ENCODE results near the gene KRT73.

The KRT73 gene

GRCh38 chr12:52618216-52618615 lies at the start of gene KRT73:
KRT73 (minus strand) TSS chr12:52618559; CDS start chr12:52618524, 35 bp downstream.
- H3K4me3 ChIP-seq (ENCODE audit: low read depth, low read length) = no peak within 1 kb of the TSS

- H3K4me3 ChIP-seq (ENCODE audit: low read depth, low read length) = no peak overlapping the region
Measured at GRCh38 chr12:52667931-52668330, 49.6 kb upstream of the KRT73 start.

- H3K4me3 ChIP-seq (ENCODE audit: low read depth, low read length) = no peak overlapping the region
Measured at GRCh38 chr12:52667509-52667908, 49.1 kb upstream of the KRT73 start.

- no peak overlapping the region for H3K4me3 ChIP-seq (ENCODE audit: low read depth, low read length)
Measured at GRCh38 chr12:52666471-52666870, 48.1 kb upstream of the KRT73 start.

- no peak overlapping the region for H3K4me3 ChIP-seq (ENCODE audit: low read depth, low read length)
Measured at GRCh38 chr12:52663420-52663819, 45.1 kb upstream of the KRT73 start.

GRCh38 chr12:52662918-52663229 lies 44.5 kb upstream of the KRT73 start:
- no peak overlapping the region for H3K4me3 ChIP-seq (ENCODE audit: low read depth, low read length)

- no peak overlapping the region for H3K4me3 ChIP-seq (ENCODE audit: low read depth, low read length)
Measured at GRCh38 chr12:52662093-52662917, 43.9 kb upstream of the KRT73 start.

- H3K4me3 ChIP-seq (ENCODE audit: low read depth, low read length) = no peak overlapping the region
Measured at GRCh38 chr12:52661668-52662067, 43.3 kb upstream of the KRT73 start.

- H3K4me3 ChIP-seq (ENCODE audit: low read depth, low read length) = no peak overlapping the region
Measured at GRCh38 chr12:52660934-52661499, 42.7 kb upstream of the KRT73 start.

- H3K4me3 ChIP-seq (ENCODE audit: low read depth, low read length) = no peak overlapping the region
Measured at GRCh38 chr12:52659951-52660350, 41.6 kb upstream of the KRT73 start.

GRCh38 chr12:52659395-52659794 lies 41.0 kb upstream of the KRT73 start:
- H3K4me3 ChIP-seq (ENCODE audit: low read depth, low read length) = no peak overlapping the region

GRCh38 chr12:52658196-52658595 lies 39.8 kb upstream of the KRT73 start:
- H3K4me3 ChIP-seq (ENCODE audit: low read depth, low read length) = no peak overlapping the region

GRCh38 chr12:52657250-52657902 lies 39.0 kb upstream of the KRT73 start:
- no peak overlapping the region for H3K4me3 ChIP-seq (ENCODE audit: low read depth, low read length)

GRCh38 chr12:52656616-52657015 lies 38.3 kb upstream of the KRT73 start:
- no peak overlapping the region for H3K4me3 ChIP-seq (ENCODE audit: low read depth, low read length)

GRCh38 chr12:52655720-52656124 lies 37.4 kb upstream of the KRT73 start:
- no peak overlapping the region for H3K4me3 ChIP-seq (ENCODE audit: low read depth, low read length)

- no peak overlapping the region for H3K4me3 ChIP-seq (ENCODE audit: low read depth, low read length)
Measured at GRCh38 chr12:52655251-52655650, 36.9 kb upstream of the KRT73 start.

- no peak within 1 kb of the TSS for H3K4me3 ChIP-seq (ENCODE audit: low read depth, low read length)
Measured at GRCh38 chr12:52651726-52652261, 33.4 kb upstream of the KRT73 start, which contains the start of gene KRT2. KRT2 (minus strand) TSS chr12:52652211; CDS start chr12:52652142, 69 bp downstream.

- H3K4me3 ChIP-seq (ENCODE audit: low read depth, low read length) = no peak overlapping the region
Measured at GRCh38 chr12:52650520-52651081, 32.2 kb upstream of the KRT73 start.

- no peak overlapping the region for H3K4me3 ChIP-seq (ENCODE audit: low read depth, low read length)
Measured at GRCh38 chr12:52649066-52649465, 30.7 kb upstream of the KRT73 start.

- no peak overlapping the region for H3K4me3 ChIP-seq (ENCODE audit: low read depth, low read length)
Measured at GRCh38 chr12:52648012-52648550, 29.7 kb upstream of the KRT73 start.

GRCh38 chr12:52647601-52648000 lies 29.2 kb upstream of the KRT73 start:
- no peak overlapping the region for H3K4me3 ChIP-seq (ENCODE audit: low read depth, low read length)

Measured in iPS-11a (cell line).